ENCODE measurements around the gene SERPINA10.

GRCh38 chr14:94314890-94315289 is 21.8 kb upstream of the SERPINA10 start:
- TF ChIP-seq CTCF (IDR thresholded peaks at IDR 0.05) (no peak), POLR2AphosphoS5 (IDR thresholded peaks at IDR 0.05) (no peak), POLR2A (IDR thresholded peaks at IDR 0.05) (no peak)
